K562 (cell line): Measurements from ENCODE around the gene EIF5B. TPM values are rescaled to one million over a fixed set of nuclear protein-coding genes. Genes with fewer than 3 reads are reported as not detected.
A peak's percentile ranks its signal among the peaks of the same experiment; 100 is the strongest.

ENCODE experiments used
- ASH1L ChIP-seq: fragments of 450-650 bp; IDR thresholded peaks from 2 replicates; pipeline ENCODE4 v1.6.1; 2018; ENCODE audit warnings: borderline replicate concordance, mild to moderate bottlenecking, low read depth; ENCODE audit not compliant: partially characterized antibody
- ATF1 ChIP-seq, 2 experiments: fragments of 450-650 bp in 1 of 2; IDR thresholded peaks; 2 replicates each; pipeline ENCODE4 v1.6.1; 2016; ENCODE audit warnings: missing compliant biosample characterization in 1 of 2, missing genetic modification characterization in 1 of 2
- ATF7 ChIP-seq: fragments of 450-650 bp; IDR thresholded peaks from 2 replicates; pipeline ENCODE4 v1.7.1; 2014; ENCODE audit warnings: mild to moderate bottlenecking, moderate library complexity
- CHCHD3 ChIP-seq: fragments of 250-450 bp; sonication (Bioruptor Pico); IDR thresholded peaks from 2 replicates; pipeline ENCODE4 v2.1.2; 2022; ENCODE audit warnings: mild to moderate bottlenecking
- HNRNPUL1 ChIP-seq: fragments of 200-400 bp; formaldehyde crosslinking; IDR thresholded peaks from 2 replicates; pipeline ENCODE4 v1.6.1; 2017; ENCODE audit warnings: low read length
- KDM2B ChIP-seq: fragments of 250-450 bp; sonication (Bioruptor Pico); IDR thresholded peaks from 2 replicates; pipeline ENCODE4 v1.8.0; 2021; ENCODE audit warnings: mild to moderate bottlenecking, moderate library complexity
- KLF10 ChIP-seq: fragments of 250-450 bp; sonication (Bioruptor Pico); IDR thresholded peaks from 2 replicates; pipeline ENCODE4 v1.6.1; 2021; ENCODE audit warnings: matching md5 sums
- PCBP2 ChIP-seq: fragments of 200-400 bp; formaldehyde crosslinking; IDR thresholded peaks from 2 replicates; pipeline ENCODE4 v1.6.1; 2018; ENCODE audit warnings: low read length, low read depth, mild to moderate bottlenecking, moderate library complexity; ENCODE audit not compliant: poor library complexity, severe bottlenecking
- RUNX1 ChIP-seq: sonication (generic); IDR thresholded peaks from 2 replicates; pipeline ENCODE4 v1.6.1; 2016; ENCODE audit warnings: antibody characterized with exemption, low read depth
- SMARCE1 ChIP-seq: fragments of 450-650 bp; IDR thresholded peaks from 2 replicates; pipeline ENCODE4 v1.7.1; 2016; ENCODE audit warnings: mild to moderate bottlenecking
- SREBF2 ChIP-seq: sonication (generic); formaldehyde crosslinking; IDR thresholded peaks from 2 replicates; pipeline ENCODE4 v1.4.0; 2020; ENCODE audit warnings: mild to moderate bottlenecking, missing genetic modification reagents
- TAF9B ChIP-seq: fragments of 450-650 bp; IDR thresholded peaks from 2 replicates; pipeline ENCODE4 v1.6.1; 2018; ENCODE audit warnings: mild to moderate bottlenecking; ENCODE audit not compliant: partially characterized antibody
- TARDBP ChIP-seq: fragments of 450-650 bp; IDR thresholded peaks from 2 replicates; pipeline ENCODE4 v1.6.1; 2016
- TCF3 ChIP-seq: sonication (generic); formaldehyde crosslinking; IDR thresholded peaks from 2 replicates; pipeline ENCODE4 v1.4.0; 2020; ENCODE audit warnings: mild to moderate bottlenecking, missing genetic modification reagents
- TGIF2 ChIP-seq: sonication (generic); formaldehyde crosslinking; IDR thresholded peaks from 2 replicates; pipeline ENCODE4 v1.8.1; 2022; ENCODE audit warnings: mild to moderate bottlenecking, missing genetic modification reagents, moderate library complexity
- ZFPM2 ChIP-seq: fragments of 250-450 bp; sonication (Bioruptor Pico); IDR thresholded peaks from 2 replicates; pipeline ENCODE4 v1.5.1; 2022; ENCODE audit warnings: mild to moderate bottlenecking
- ZNF408 ChIP-seq: fragments of 250-450 bp; sonication (Bioruptor Pico); IDR thresholded peaks from 2 replicates; pipeline ENCODE4 v1.4.0; 2020; ENCODE audit warnings: low read depth, mild to moderate bottlenecking, moderate library complexity
- ZNF699 ChIP-seq: fragments of 250-450 bp; sonication (Bioruptor Pico); IDR thresholded peaks from 2 replicates; pipeline ENCODE4 v1.8.0; 2021; ENCODE audit warnings: mild to moderate bottlenecking, moderate library complexity; ENCODE audit not compliant: insufficient replicate concordance
- polyA plus RNA-seq, 8 experiments: library from polyadenylated mRNA; depleted of rRNA in 4 of 8; stranded (reverse) in 5 of 8; unstranded in 3 of 8; fragments of >200 nt; fragmentation: Nextera tagmentation in 2 of 8; fragmentation: Illumina TruSeq in 1 of 8; extraction: Ambion mirVana in 2 of 8; extraction: Trizol in 1 of 8; gene quantifications; 2 replicates each; pipeline versions ENCODE4 v1.2.1 to v1.2.3, GENCODE V29; 2011 to 2014; ENCODE audit warnings: inconsistent platforms in 1 of 8, missing spikeins in 1 of 8
- total RNA-seq, 7 experiments: library from RNA; depleted of rRNA in 6 of 7; stranded (reverse); fragments of >200 nt in 6 of 7; fragmentation: Illumina TruSeq in 2 of 7; extraction: Trizol in 2 of 7; gene quantifications; 2 replicates each; pipeline versions ENCODE4 v1.2.1 to v1.2.3, GENCODE V29; 2011 to 2021; ENCODE audit warnings: low replicate concordance in 1 of 7
- TF ChIP-seq, protein P1 (sequence below): sonication (generic); formaldehyde crosslinking; IDR thresholded peaks from 2 replicates; pipeline ENCODE4 v1.8.0; 2023; ENCODE audit warnings: missing genetic modification reagents, mild to moderate bottlenecking, borderline replicate concordance
- TF ChIP-seq, protein P2 (sequence below): fragments of 250-450 bp; sonication (Bioruptor Pico); IDR thresholded peaks from 2 replicates; pipeline ENCODE4 v1.5.0; 2021
- TF ChIP-seq, protein P3 (sequence below): fragments of 450-650 bp; formaldehyde crosslinking; conservative IDR thresholded peaks from 2 replicates; pipeline ENCODE4 v1.4.0; 2022; ENCODE audit warnings: mild to moderate bottlenecking, missing genetic modification characterization
- TF ChIP-seq, protein P4 (sequence below): fragments of 450-650 bp; IDR thresholded peaks from 2 replicates; pipeline ENCODE4 v1.7.0; 2016; ENCODE audit warnings: borderline replicate concordance

The EIF5B gene
- total and polyA plus RNA-seq, 9 of the 15 experiments (the other 6 are each of a cell fraction or from before 2014, with no cell fraction given): 26.5 to 143 (median 47.7) TPM

DNA sequence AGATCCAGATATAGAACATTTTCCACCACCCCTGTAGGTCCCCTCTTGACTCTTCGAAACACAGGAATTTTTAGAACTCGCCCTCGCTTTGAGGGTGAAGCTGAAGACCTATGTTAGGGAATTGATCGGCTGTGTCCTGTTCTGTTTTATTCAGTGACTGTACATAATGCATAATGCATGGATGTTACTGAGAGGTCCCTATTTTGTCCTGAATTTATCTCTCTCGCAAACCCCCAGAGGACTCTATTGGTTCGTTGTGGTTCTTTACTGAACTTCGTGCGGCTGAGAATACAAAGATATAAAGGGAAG is 431 bp upstream of the EIF5B start (continued):
- TF ChIP-seq TGIF2 (CRISPR knock-in tag) (no peak), ASH1L (peak; percentile 17), ATF1 (CRISPR knock-in tag; IDR thresholded peaks at IDR 0.05) (no peak), ATF1 (tag; IDR thresholded peaks at IDR 0.05) (no peak), ZNF699 (CRISPR knock-in tag) (no peak), TCF3 (no peak), TARDBP (no peak), KDM2B (CRISPR knock-in tag) (no peak), ZNF408 (CRISPR knock-in tag) (no peak), HNRNPUL1 (no peak), ATF7 (no peak), SREBF2 (CRISPR knock-in tag) (no peak), CHCHD3 (CRISPR knock-in tag) (0 out of 2 replicates have a peak, but pooled peaks have one; percentile 20), SMARCE1 (no peak), TAF9B (no peak), KLF10 (CRISPR knock-in tag) (no peak), PCBP2 (no peak), RUNX1 (no peak), ZFPM2 (CRISPR knock-in tag) (no peak)
- TF ChIP-seq, protein P1, sequence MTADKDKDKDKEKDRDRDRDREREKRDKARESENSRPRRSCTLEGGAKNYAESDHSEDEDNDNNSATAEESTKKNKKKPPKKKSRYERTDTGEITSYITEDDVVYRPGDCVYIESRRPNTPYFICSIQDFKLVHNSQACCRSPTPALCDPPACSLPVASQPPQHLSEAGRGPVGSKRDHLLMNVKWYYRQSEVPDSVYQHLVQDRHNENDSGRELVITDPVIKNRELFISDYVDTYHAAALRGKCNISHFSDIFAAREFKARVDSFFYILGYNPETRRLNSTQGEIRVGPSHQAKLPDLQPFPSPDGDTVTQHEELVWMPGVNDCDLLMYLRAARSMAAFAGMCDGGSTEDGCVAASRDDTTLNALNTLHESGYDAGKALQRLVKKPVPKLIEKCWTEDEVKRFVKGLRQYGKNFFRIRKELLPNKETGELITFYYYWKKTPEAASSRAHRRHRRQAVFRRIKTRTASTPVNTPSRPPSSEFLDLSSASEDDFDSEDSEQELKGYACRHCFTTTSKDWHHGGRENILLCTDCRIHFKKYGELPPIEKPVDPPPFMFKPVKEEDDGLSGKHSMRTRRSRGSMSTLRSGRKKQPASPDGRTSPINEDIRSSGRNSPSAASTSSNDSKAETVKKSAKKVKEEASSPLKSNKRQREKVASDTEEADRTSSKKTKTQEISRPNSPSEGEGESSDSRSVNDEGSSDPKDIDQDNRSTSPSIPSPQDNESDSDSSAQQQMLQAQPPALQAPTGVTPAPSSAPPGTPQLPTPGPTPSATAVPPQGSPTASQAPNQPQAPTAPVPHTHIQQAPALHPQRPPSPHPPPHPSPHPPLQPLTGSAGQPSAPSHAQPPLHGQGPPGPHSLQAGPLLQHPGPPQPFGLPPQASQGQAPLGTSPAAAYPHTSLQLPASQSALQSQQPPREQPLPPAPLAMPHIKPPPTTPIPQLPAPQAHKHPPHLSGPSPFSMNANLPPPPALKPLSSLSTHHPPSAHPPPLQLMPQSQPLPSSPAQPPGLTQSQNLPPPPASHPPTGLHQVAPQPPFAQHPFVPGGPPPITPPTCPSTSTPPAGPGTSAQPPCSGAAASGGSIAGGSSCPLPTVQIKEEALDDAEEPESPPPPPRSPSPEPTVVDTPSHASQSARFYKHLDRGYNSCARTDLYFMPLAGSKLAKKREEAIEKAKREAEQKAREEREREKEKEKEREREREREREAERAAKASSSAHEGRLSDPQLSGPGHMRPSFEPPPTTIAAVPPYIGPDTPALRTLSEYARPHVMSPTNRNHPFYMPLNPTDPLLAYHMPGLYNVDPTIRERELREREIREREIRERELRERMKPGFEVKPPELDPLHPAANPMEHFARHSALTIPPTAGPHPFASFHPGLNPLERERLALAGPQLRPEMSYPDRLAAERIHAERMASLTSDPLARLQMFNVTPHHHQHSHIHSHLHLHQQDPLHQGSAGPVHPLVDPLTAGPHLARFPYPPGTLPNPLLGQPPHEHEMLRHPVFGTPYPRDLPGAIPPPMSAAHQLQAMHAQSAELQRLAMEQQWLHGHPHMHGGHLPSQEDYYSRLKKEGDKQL (CRISPR knock-in tag): no peak
- TF ChIP-seq, protein P2, sequence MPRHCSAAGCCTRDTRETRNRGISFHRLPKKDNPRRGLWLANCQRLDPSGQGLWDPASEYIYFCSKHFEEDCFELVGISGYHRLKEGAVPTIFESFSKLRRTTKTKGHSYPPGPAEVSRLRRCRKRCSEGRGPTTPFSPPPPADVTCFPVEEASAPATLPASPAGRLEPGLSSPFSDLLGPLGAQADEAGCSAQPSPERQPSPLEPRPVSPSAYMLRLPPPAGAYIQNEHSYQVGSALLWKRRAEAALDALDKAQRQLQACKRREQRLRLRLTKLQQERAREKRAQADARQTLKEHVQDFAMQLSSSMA: no peak
- TF ChIP-seq, protein P3, sequence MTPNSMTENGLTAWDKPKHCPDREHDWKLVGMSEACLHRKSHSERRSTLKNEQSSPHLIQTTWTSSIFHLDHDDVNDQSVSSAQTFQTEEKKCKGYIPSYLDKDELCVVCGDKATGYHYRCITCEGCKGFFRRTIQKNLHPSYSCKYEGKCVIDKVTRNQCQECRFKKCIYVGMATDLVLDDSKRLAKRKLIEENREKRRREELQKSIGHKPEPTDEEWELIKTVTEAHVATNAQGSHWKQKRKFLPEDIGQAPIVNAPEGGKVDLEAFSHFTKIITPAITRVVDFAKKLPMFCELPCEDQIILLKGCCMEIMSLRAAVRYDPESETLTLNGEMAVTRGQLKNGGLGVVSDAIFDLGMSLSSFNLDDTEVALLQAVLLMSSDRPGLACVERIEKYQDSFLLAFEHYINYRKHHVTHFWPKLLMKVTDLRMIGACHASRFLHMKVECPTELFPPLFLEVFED (CRISPR knock-in tag): no peak
- TF ChIP-seq, protein P4, sequence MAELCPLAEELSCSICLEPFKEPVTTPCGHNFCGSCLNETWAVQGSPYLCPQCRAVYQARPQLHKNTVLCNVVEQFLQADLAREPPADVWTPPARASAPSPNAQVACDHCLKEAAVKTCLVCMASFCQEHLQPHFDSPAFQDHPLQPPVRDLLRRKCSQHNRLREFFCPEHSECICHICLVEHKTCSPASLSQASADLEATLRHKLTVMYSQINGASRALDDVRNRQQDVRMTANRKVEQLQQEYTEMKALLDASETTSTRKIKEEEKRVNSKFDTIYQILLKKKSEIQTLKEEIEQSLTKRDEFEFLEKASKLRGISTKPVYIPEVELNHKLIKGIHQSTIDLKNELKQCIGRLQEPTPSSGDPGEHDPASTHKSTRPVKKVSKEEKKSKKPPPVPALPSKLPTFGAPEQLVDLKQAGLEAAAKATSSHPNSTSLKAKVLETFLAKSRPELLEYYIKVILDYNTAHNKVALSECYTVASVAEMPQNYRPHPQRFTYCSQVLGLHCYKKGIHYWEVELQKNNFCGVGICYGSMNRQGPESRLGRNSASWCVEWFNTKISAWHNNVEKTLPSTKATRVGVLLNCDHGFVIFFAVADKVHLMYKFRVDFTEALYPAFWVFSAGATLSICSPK: 0 out of 2 replicates have a peak, but pooled peaks have one; percentile 54
